ENCODE results near the gene TECRL.

The TECRL gene, protein sequence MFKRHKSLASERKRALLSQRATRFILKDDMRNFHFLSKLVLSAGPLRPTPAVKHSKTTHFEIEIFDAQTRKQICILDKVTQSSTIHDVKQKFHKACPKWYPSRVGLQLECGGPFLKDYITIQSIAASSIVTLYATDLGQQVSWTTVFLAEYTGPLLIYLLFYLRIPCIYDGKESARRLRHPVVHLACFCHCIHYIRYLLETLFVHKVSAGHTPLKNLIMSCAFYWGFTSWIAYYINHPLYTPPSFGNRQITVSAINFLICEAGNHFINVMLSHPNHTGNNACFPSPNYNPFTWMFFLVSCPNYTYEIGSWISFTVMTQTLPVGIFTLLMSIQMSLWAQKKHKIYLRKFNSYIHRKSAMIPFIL

DNA sequence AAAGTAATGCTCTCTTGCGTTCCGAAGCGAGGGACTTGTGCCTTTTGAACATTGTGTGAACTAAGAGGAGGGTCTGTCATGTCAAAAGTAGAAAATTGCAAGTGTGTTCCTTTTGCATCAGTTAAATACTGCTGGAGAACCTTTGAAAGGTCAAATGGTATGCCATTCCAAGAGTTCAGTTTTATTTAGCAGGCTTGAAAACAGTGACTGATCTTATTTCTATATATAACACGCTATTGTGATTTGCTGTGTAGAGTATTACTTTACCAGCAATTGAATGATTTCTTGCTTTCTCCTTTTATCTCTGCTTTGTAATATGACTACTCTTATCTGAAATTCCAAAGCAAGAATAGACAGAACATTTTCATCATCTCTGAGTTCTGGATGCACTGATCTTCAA lies at the start of gene TECRL:
TSS of gene TECRL (minus strand) at position 151 of the 400 bp plus-strand sequence. CDS start at position 52, 99 bp downstream.
- no peak for DNase-seq

DNA sequence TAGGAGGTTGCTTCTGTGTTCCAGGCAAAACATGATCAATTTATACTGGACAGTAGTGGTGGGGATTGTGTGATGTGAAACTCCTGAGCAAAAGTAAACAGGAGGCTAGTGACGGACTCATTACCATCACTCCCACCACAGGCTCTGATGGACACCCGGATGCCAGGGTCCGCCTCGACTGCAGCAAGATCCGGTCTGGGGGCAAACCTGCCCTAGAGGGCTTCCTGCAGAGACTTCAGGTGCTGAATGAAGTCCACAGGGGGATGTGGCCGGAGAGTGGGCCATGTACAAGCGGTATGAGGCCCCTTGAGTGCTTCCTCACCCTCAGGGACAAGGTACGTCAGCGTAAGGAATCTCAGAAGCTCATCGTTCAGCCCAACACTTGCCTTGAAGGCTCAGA lies 23.4 kb upstream of the TECRL start:
- DNase-seq = no peak

DNA sequence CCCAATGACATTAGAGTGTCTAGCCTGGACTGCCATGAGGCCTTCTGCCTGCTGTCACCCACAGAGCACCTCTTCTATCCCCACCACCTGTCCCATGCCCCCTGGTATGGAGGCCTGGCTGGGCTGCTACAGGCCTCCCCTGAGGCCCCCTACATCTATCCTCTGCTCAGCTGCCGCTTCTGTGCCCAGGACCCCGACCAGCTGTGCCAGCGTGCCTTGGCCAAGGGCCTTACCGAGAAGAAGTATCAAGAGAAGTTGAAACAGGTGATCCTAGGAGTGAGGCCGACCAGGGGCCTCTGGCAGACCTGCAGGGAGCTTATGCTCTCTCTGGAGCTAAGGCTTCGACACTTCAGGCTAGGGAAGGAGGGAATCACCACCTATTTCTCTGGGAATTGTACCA lies 21.7 kb upstream of the TECRL start:
- DNase-seq = no peak

DNA sequence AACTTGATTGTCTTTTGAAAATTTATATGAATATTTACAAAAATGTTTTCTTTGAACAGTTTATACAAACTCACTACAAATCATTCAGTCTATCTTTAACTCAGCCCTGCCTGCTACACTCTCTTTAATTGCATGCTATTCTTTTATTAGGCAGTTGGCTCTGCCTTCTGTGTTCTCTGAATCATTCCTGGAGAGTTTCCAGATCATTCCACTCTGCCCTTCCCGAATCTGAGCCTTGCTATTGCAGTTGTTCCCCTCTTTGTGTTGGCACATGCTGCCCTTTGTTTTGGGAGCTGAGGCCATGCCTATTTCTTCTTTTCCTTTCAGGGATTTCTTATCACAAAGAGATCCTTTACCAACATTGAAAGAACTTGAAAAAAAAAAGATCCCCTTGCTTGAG lies 8.7 kb upstream of the TECRL start:
- DNase-seq = no peak

DNA sequence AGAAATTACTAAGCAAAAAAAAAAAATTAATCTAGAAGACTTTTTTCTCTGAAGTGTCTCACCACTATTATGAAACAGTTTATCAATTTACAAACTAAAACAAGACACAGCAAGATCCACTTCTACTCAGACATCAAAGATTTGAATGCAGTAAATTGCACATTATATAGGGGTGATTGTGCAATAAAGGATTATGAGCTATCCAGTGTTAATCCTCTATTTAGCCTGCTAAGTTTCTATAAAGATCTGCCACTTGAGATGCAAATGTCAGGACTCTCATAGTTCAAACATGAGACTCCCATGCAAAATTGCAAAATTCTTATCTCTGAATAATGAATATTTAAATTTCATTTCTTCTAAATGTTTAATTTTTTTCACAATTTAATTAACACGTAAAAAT lies 2.2 kb downstream of the TECRL start:
- no peak for DNase-seq

DNA sequence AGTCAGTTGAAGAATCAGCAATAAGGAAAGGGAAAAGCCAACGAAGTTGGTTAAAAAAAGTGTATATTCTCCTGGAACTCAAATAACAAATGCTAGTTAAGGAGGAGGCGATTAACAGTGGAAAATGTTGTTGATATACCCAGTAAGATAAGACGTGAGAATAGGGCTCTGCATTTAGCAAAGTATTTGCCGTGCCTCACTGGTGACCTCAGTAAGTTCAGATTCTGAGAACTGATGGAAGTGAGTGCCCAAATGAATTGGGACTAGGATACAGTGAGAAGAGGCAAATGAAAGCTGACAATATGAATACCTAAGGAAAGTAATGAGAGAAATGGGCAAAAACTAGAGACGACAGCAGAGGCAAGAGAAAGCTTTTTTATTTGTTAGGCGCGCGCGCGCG lies 3.5 kb downstream of the TECRL start:
- DNase-seq = no peak

DNA sequence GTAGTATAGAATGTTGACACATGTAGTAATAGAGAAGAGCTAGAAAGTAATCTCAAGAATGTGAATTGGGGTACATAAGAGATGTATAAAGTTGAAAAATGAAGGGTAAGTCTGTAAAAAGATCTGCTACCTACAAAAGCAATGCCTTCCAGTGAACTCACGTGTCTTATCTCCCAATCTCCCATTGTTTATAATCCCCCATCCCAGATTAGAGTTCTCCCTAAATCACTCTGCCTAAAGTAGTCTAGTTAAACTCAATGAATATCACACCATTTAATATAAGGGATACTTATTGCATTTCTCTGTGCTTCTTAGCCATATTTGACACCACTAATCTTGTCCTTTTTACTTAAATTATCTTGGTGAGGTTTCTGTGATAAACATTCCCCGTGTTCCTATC lies 6.6 kb downstream of the TECRL start:
- DNase-seq = no peak

DNA sequence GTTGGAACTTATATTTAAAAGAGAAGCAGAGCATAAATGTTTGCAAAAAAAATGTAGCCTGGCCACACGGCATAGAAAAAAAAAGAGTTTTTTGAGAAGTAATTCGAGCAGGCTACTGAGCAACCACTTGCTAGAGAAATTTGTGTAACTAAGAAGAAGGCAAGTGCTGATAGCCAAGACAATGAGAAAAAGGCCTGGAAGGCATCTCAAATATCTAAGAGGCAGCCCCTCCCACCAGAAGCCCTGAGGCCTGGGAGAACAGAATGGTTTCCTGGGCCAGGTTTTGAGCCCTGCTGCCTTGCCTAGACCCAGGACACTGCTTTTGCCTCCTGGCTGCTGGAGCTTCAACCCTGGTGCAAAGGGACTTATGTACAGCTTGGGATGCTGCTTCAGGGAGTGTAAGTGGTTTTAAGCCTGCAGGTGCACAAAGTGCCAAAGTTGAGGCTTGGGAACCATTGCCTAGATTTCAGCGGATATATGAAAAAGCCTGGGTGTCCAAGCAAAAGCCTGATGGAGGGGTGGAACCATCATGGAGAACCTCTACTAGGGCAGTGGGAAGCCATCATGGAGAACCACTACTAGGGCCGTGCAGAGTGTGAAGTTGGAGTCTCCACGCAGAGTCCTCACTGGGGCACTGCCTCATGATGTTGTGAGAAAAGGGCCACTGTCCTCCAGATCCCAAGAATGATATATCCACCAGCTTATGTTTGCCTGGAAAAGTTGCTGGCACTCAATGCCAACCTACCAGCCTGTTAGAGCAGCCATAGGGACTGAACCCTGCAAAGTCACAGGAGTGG lies 9.7 kb downstream of the TECRL start:
- no peak for DNase-seq

DNA sequence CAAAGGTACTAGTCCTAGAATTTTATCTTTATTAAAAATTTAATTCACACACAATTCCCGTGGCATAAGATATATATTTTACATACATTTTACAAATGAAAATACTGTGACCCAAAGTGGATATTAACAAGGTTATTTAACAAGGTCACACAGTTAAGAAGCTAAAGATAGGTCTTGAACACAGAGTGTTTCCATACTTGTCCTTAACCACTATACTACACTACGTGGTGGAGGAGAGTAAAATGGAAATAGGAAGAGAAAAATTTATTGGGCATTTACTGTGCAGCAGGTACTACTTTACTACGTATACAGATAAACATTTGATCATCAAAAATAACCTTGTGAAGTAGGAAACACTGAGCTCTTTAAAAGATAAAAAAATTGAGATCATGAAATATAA lies 14.8 kb downstream of the TECRL start:
- DNase-seq = no peak

DNA sequence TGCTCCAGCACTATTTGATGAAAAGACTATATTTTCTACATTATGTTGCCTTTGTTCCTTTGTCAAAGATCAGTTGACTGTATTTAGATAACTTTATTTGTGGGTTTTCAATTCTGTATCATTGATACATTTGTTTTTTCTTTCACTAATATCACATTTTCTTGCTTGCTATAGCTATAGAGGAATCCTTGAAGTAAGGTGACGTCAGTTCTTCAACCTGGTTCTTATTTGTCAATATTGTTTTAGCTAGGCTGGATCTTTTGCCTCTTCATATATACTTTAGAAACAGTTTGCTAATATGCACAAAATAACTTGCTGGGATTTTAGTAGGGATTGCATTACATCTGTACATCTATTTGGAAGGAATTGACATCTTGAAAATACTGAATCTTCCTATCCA lies 21.0 kb downstream of the TECRL start:
- no peak for DNase-seq

DNA sequence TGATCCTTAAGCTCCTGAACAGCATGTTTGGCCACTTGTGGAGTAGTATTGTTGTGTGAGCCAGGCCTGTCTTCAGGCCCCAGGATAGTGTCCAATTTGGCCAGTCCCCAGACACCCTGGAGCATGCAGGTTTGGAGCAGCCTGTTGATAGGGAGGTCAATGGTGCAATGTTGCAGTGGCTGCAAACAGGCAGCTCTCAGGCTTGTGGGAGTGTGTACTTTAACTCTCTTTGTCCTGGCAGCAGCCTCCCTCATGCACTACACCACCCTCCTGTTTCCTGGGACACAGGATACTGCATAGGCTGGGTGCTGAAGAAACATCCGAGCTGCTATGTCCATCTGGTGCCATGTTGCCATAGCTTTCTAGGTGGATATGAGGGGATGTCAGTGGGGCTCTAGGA lies 24.0 kb downstream of the TECRL start:
- no peak for DNase-seq

DNA sequence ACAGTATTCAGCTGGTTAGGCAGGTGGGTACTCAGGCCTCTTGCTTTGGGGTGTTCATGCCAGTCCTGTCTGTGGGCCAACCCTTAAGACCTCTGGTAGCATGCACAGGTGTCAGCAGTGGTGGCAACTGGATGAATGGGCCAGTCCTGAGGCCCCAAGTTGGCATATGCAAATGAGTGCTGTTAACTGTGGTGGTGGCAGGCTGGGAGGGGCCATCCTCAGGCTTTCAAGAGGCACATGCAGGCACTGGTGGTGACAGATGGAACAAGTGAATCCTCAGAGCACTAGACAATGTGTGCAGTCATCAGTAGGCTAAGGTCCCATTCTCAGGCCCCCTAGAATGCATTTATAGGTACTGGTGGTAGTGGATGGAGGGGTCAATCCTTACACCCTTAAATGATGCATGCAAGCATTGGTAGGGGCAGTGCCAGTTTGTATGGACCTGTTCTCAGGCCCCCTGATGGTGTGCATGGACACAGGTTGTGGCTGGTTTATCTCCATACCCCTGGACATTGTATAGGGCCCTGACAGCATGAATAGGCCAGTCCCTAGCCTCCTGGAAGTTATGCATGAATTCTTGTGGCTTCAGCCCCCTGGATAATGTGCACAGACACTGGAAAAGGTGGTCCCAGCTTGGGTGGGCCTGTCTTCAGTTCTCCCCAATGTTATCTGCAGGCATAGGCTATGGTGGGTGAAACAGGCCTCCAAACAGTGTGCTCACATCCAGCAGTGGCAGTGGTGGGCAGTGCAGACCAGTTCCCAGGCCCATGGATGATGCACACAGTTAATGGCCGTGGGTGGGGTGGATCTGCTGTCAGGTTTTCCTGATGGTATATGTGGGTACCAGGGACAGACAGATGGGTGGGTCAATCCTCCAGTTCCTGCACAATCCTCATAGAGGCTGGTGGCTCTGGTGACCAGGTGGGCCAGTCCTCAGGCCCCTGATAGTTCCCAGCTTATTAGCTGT lies 24.7 kb downstream of the TECRL start:
- no peak for DNase-seq

DNA sequence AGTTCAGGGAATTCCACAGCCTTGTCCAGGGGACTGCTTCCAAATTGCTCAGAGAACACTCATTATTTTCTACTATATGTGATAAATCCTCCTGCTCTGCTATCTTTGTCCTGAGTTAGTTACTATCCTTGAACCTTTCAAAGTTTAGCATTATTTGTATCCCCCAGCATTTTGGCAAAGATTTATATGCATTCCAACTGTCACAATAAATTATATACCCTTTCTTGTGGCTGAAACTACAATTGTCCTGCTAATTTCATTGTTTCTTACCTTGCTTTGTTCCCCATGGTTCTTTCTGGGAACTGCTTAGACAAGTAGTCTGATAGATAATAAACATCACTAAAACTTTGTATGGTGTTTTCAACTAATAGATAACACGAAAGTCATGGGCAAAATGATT lies 40.5 kb downstream of the TECRL start:
- no peak for DNase-seq

DNA sequence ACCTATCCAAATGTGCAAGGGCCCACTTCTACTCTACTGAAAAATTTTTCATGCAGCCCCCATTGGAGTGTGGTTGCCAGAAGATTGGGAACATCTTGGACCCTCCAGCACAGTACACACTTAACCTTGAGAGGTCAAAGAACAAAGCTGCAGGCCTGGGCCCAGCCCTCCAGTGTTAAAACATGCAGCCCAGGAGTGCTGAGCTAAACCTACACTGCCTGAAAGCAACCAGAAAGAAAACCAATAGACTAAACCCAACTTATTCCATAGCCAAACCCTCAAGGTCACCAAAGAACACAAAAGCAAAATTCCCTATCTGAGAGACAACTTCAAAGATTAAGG lies 47.9 kb downstream of the TECRL start:
- no peak for DNase-seq

DNA sequence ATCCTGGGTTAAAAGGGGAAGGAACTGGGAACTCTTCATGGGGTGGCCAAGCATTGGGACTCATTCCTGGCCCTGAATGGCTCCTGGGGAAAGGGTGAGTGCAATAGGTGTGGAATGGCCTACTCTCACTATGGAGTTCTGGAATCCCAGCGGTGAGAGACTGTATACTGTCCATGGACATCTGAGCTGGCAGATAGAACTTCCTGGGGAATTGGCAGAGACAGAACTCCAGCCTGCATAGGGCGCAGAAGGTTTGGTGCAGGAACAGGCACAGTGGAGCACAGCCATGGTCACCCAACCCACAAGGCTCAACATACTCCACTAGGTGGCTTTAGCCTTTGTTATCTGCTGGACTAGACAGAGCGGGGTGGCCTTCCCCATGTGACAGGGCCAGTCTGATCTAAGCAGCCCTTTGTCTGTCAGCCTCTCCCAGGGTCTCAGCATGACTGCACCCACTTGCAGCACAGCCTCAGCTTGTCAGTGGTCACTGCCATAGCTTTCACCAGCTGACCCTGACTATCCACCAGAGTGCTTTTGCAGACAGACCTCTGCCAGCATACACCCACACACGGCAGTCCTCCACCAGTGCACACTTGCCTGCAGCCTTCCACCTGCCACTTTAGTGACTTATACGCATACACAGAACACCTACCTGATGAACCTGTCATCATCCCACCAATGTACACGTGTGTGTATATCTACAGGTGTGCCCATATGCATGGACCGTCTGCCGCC lies 48.4 kb downstream of the TECRL start:
- no peak for DNase-seq

DNA sequence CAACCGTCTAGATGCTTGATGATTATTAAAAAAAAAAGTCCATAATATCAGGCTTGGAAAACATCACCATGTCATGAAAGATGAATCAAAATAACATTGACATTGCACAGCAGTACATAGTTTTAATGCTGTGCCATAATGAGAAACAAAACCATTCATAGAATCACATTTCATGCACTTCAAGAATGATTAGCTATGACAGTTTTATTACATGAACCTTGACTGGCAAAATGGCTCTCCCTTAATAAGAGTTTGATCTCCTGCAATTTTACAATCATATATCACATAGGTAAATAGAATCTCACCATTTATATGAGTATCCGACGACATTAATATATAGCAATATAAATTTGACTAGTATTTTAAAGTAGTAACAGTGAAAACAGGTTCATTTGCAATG lies 49.8 kb downstream of the TECRL start:
- DNase-seq = no peak

DNA sequence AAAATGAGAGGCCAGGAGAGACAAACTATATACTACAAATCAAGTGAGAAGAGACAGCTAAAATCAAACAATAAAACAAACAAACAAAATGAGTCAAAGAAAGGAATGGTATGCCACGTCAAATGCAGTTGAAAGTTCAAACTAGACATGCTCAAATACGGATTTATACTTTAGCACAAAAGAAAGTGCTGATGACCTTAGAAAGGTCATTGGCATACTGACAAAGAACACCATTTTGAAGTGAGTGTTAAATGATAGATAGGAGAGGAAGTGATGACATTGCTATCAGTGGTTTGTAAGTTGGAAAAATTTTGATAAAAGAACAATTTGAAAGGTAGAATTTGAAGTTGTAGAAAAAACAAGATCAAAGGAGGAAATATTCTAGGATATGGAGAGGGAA lies 55.3 kb downstream of the TECRL start:
- no peak for DNase-seq

DNA sequence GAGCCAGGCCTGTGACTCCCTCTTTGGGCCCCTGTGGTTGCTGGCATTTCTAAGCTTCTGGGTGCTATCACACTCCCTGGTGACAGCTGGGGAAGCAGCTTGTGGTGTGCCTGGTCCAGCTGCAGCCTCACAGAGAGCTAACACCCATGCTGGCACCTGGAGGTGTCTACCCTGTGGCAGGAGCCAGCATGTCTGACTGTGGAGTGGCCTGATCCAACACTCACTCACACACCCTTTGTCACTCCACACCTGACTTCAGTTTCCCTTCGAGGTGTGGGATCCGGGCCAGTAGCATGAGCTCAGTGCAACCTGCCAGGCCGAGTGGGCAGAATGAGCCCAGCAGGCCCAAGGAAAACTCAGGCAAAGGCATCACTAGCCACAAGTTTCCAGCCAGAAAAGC lies 67.5 kb downstream of the TECRL start:
- no peak for DNase-seq

DNA sequence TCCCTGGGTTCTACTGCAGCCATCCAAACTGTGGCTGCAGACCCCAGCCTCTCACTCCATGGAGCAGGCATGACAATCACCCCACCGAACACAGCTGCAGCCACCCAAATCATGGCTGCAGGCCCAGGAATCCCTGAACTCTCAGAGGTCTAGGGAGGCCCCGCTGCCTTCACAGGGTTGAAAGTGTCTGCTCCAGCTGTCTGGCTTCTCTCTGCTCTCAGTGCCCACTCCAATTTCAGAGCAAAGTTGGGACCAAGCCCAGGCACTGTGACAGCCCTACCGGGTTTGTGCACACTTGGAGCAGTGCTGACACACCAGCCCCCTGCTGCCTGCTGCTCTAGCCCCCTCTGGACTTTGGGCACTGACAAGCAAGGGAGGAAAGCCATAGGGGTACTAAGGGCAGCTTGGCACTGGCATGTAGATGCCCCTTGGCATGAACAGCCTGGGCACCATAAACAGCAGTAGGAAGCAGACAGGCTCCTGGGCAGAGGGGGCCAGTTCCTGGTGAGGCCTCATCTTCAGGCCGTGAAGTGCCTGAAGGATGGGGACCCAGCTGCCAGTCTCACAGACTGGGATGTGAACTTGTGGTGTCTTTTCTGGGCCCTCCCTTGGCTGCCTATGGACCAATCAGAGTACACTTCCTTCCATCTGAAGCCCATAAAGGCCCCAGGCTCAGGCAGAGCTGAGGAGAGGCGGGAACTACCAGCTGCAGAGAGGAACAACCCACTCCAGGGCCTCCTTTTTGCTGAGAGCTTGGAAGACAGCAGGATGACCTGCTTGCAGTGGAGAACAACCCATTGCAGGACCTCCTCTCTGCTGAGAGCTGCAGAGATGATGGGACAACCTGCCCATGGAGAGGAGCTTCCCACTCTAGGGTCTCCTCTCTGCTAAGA lies 68.8 kb downstream of the TECRL start:
- no peak for DNase-seq

DNA sequence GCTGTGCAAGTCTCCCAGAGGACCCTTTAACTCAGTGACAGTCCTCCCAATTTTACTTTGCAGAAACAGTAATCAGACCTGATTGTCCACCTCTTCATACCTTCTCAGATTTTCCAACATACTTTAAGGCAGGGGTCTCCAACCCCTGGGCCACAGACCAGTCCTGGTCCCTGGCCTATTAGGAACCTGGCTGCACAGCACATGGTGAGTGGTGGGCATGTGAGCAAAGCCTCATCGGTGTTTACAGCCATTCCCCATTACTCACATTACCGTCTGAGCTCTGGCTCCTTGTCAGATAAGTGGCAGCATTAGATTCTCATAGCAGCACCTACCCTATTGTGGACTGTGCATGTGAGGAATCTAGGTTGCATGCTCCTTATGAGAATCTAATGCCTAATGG lies 74.3 kb downstream of the TECRL start:
- DNase-seq = no peak

DNA sequence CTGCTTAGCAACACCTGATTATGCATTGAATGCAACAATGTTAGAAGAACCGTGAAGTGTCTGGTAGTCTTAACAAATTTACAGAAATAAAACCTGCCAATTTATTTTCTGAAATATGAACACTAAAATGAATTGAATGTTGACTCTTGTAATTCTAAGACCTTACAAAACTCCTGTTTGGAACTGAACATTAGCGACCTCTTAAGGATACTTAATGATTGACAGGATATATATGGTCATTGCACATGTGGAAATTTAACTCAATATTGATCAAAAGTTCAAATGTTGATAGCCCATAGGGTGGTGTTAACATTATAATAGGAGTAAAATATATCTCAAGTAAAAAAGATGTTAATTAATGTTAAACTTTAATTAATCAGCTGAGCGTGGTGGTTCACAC lies 79.1 kb downstream of the TECRL start:
- DNase-seq = no peak

DNA sequence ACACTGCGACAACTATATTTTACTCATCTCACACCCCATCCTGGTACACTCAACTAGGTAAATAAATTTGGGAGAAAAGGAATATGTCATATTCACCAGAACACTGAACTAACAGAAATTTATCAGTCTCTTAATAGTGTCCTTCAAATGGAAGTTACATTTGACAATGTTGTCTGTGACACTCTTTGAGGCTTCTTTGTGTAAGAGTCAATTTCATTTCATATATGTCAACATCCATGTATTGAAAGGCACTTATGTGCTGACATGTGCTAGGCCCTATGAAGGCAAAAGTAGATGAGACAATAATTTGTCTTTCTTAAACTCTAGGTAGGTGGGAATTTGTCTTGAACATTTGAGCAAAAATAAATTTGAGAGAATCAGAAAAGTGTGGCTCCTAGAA lies 82.0 kb downstream of the TECRL start:
- no peak for DNase-seq
